ENCODE measurements around the gene MARCHF2.
"Not testable (repeated sequence)": the region's sequence is repeated elsewhere in the genome, so short reads cannot be mapped to it uniquely, and the experiment has no call there.

Gene MARCHF2

GRCh38 chr19:8426283-8426682 is 13.2 kb downstream of the MARCHF2 start:
- Histone ChIP-seq H3K4me3 (ENCODE audit: low read depth, low read length) (no peak overlapping the region), H3K36me3 (replicated peaks) (peaks cover 2% of the 10 kb centered on the region), H3K27me3 (replicated peaks) (no peaks in the 10 kb centered on the region), H3K27ac (no peak overlapping the region)
- no peak for DNase-seq
- TF ChIP-seq CTCF (IDR thresholded peaks at IDR 0.05; ENCODE audit: low read depth, low read length, missing control alignments), result no peak
- in situ Hi-C loops (cut with HindIII; ENCODE audit: low pct_ligation_motif_present, low sequenced_read_pairs), result no loop called here

GRCh38 chr19:8429044-8429443 is 15.9 kb downstream of the MARCHF2 start:
- DNase-seq, result no peak
- Histone ChIP-seq H3K36me3 (replicated peaks) (peaks cover 2% of the 10 kb centered on the region), H3K27me3 (replicated peaks) (no peaks in the 10 kb centered on the region), H3K27ac (no peak overlapping the region), H3K4me3 (ENCODE audit: low read depth, low read length) (no peak overlapping the region)
- TF ChIP-seq CTCF (IDR thresholded peaks at IDR 0.05; ENCODE audit: low read depth, low read length, missing control alignments), result no peak
- in situ Hi-C loops (cut with HindIII; ENCODE audit: low pct_ligation_motif_present, low sequenced_read_pairs), result no loop called here

GRCh38 chr19:8429826-8430225 is 16.7 kb downstream of the MARCHF2 start:
- Histone ChIP-seq H3K4me3 (ENCODE audit: low read depth, low read length) (no peak overlapping the region), H3K36me3 (replicated peaks) (peaks cover 2% of the 10 kb centered on the region), H3K27ac (no peak overlapping the region), H3K27me3 (replicated peaks) (no peaks in the 10 kb centered on the region)
- no peak for TF ChIP-seq CTCF (IDR thresholded peaks at IDR 0.05; ENCODE audit: low read depth, low read length, missing control alignments)
- in situ Hi-C loops (cut with HindIII; ENCODE audit: low pct_ligation_motif_present, low sequenced_read_pairs), result no loop called here
- no peak for DNase-seq

GRCh38 chr19:8430650-8431049 is 17.5 kb downstream of the MARCHF2 start:
- no peak overlapping the region for H3K27ac ChIP-seq
- no peak for DNase-seq
- peaks cover 2% of the 10 kb centered on the region for H3K36me3 ChIP-seq (replicated peaks)
- H3K4me3 ChIP-seq (ENCODE audit: low read depth, low read length), result no peak overlapping the region
- in situ Hi-C loops (cut with HindIII; ENCODE audit: low pct_ligation_motif_present, low sequenced_read_pairs), result no loop called here
- TF ChIP-seq CTCF (IDR thresholded peaks at IDR 0.05; ENCODE audit: low read depth, low read length, missing control alignments), result no peak
- H3K27me3 ChIP-seq (replicated peaks), result no peaks in the 10 kb centered on the region

GRCh38 chr19:8438236-8438635 is 25.1 kb downstream of the MARCHF2 start:
- in situ Hi-C loops (cut with HindIII; ENCODE audit: low pct_ligation_motif_present, low sequenced_read_pairs), result no loop called here
- DNase-seq, result no peak
- H3K27me3 ChIP-seq (replicated peaks), result no peaks in the 10 kb centered on the region
- H3K4me3 ChIP-seq (ENCODE audit: low read depth, low read length), result no peak overlapping the region
- no peak for TF ChIP-seq CTCF (IDR thresholded peaks at IDR 0.05; ENCODE audit: low read depth, low read length, missing control alignments)
- no peaks in the 10 kb centered on the region for H3K36me3 ChIP-seq (replicated peaks)
- H3K27ac ChIP-seq, result no peak overlapping the region

- H3K27me3 ChIP-seq (replicated peaks), result no peaks in the 10 kb centered on the region
- DNase-seq, result no peak
- in situ Hi-C loops (cut with HindIII; ENCODE audit: low pct_ligation_motif_present, low sequenced_read_pairs), result no loop called here
- H3K36me3 ChIP-seq (replicated peaks), result peaks cover 3% of the 10 kb centered on the region
- no peak for TF ChIP-seq CTCF (IDR thresholded peaks at IDR 0.05; ENCODE audit: low read depth, low read length, missing control alignments)
- H3K4me3 ChIP-seq (ENCODE audit: low read depth, low read length), result no peak overlapping the region
- H3K27ac ChIP-seq, result no peak overlapping the region
Observed at GRCh38 chr19:8441725-8442544, 28.8 kb downstream of the MARCHF2 start.

GRCh38 chr19:8444140-8444676 is 31.1 kb downstream of the MARCHF2 start:
- in situ Hi-C loops (cut with HindIII; ENCODE audit: low pct_ligation_motif_present, low sequenced_read_pairs); H3K36me3 ChIP-seq (replicated peaks); DNase-seq; H3K27me3 ChIP-seq (replicated peaks): not testable (repeated sequence)
- Histone ChIP-seq H3K27ac (peak overlapping the region; percentile 84), H3K4me3 (ENCODE audit: low read depth, low read length) (peak overlapping the region; percentile 65)
